DOHH2 (cell line): ENCODE measurements around the gene OBP2B.
"Not testable (repeated sequence)": the region's sequence is repeated elsewhere in the genome, so short reads cannot be mapped to it uniquely, and the experiment has no call there.

Experiments used
- H3F3A ChIP-seq: fragments of 200-600 bp; sonication (generic), shearing (Covaris generic); 2 replicates; pipeline ENCODE4 v1.6.0; 2016; ENCODE audit warnings: antibody characterized with exemption, mild to moderate bottlenecking; ENCODE audit not compliant: control insufficient read depth, insufficient read depth
- H3K27ac ChIP-seq: fragments of 200-600 bp; sonication (generic); 2 replicates; pipeline ENCODE4 v1.5.1; 2014; ENCODE audit warnings: low read depth, mild to moderate bottlenecking, low read length, moderate library complexity
- H3K27me3 ChIP-seq: fragments of 200-600 bp; sonication (generic); 2 replicates; pipeline ENCODE4 v1.6.1; 2014; ENCODE audit warnings: mild to moderate bottlenecking, low read length, mixed read lengths; ENCODE audit not compliant: control insufficient read depth
- H3K36me3 ChIP-seq: fragments of 200-600 bp; sonication (generic); 2 replicates; pipeline ENCODE4 v1.6.1; 2014; ENCODE audit warnings: mild to moderate bottlenecking, low read length, moderate library complexity, mixed read lengths; ENCODE audit not compliant: control insufficient read depth
- H3K4me1 ChIP-seq: fragments of 200-600 bp; sonication (generic); 2 replicates; pipeline ENCODE4 v1.6.1; 2014; ENCODE audit warnings: mild to moderate bottlenecking, low read length, mixed read lengths; ENCODE audit not compliant: control insufficient read depth
- H3K4me2 ChIP-seq: fragments of 200-600 bp; sonication (generic); 2 replicates; pipeline ENCODE4 v1.6.0; 2014; ENCODE audit warnings: mild to moderate bottlenecking, low read length, moderate library complexity
- H3K4me3 ChIP-seq: fragments of 200-600 bp; sonication (generic); 2 replicates; pipeline ENCODE4 v1.5.1; 2014; ENCODE audit warnings: mild to moderate bottlenecking, low read length, mixed read lengths
- H3K79me2 ChIP-seq: fragments of 200-600 bp; sonication (generic); 2 replicates; pipeline ENCODE4 v1.6.1; 2014; ENCODE audit warnings: mild to moderate bottlenecking, low read length, mixed read lengths; ENCODE audit not compliant: control insufficient read depth
- H3K9me2 ChIP-seq: fragments of 200-600 bp; sonication (generic); replicated peaks from 2 replicates; pipeline ENCODE4 v1.6.1; 2014; ENCODE audit warnings: mild to moderate bottlenecking, low read length, mixed read lengths; ENCODE audit not compliant: control insufficient read depth
- H3K9me3 ChIP-seq: fragments of 200-600 bp; sonication (generic); 2 replicates; pipeline ENCODE4 v1.6.1; 2014; ENCODE audit warnings: antibody characterized with exemption, low read length, mixed read lengths; ENCODE audit not compliant: control insufficient read depth, insufficient read depth
- H4K20me1 ChIP-seq: fragments of 200-600 bp; sonication (generic); 2 replicates; pipeline ENCODE4 v1.6.0; 2014; ENCODE audit warnings: low read depth, mild to moderate bottlenecking, antibody characterized with exemption, low read length, moderate library complexity; ENCODE audit not compliant: control insufficient read depth, insufficient read depth
- CTCF ChIP-seq: fragments of 200-600 bp; sonication (generic); IDR thresholded peaks from one replicate; pipeline ENCODE4 v1.5.1; 2014; ENCODE audit warnings: antibody characterized with exemption, mild to moderate bottlenecking, low read depth, low read length; ENCODE audit not compliant: poor library complexity, severe bottlenecking
- EZH2phosphoT487 ChIP-seq: fragments of 200-600 bp; sonication (generic); IDR thresholded peaks from 2 replicates; pipeline ENCODE4 v1.6.1; 2017; ENCODE audit warnings: borderline replicate concordance, mild to moderate bottlenecking, antibody characterized with exemption, low read length, moderate library complexity, mixed read lengths

OBP2B gene

GRCh38 chr9:133226219-133227171, 17.4 kb upstream of the OBP2B start:
- Histone ChIP-seq H3K79me2 (no peaks in the 10 kb centered on the region), H3K9me2 (no peaks in the 10 kb centered on the region), H3K27ac (no peak overlapping the region), H3K4me2 (no peak overlapping the region), H3K4me3 (no peak overlapping the region), H3K36me3 (no peaks in the 10 kb centered on the region), H3K27me3 (peaks cover 8% of the 10 kb centered on the region; the same call in 1 of the 2 replicates), H4K20me1 (no peaks in the 10 kb centered on the region), H3F3A (no peaks in the 10 kb centered on the region), H3K4me1 (no peaks in the 10 kb centered on the region), H3K9me3 (no peaks in the 10 kb centered on the region)
- TF ChIP-seq CTCF (no peak), EZH2phosphoT487 (no peak)

- no peak overlapping the region for H3K27ac ChIP-seq
- H3K4me1 ChIP-seq = no peaks in the 10 kb centered on the region
- H3K27me3 ChIP-seq = peaks cover 8% of the 10 kb centered on the region; the same call in 1 of the 2 replicates
- no peaks in the 10 kb centered on the region for H3F3A ChIP-seq
- H3K9me2 ChIP-seq = no peaks in the 10 kb centered on the region
- no peaks in the 10 kb centered on the region for H4K20me1 ChIP-seq
- H3K9me3 ChIP-seq = no peaks in the 10 kb centered on the region
- H3K79me2 ChIP-seq = no peaks in the 10 kb centered on the region
- H3K36me3 ChIP-seq = no peaks in the 10 kb centered on the region
- no peak overlapping the region for H3K4me2 ChIP-seq
- TF ChIP-seq CTCF (no peak), EZH2phosphoT487 (no peak)
- no peak overlapping the region for H3K4me3 ChIP-seq
These were observed 16.3 kb upstream of the OBP2B start for GRCh38 chr9:133225171-133226011.

- no peaks in the 10 kb centered on the region for H3F3A ChIP-seq
- H3K27ac ChIP-seq = no peak overlapping the region
- H4K20me1 ChIP-seq = no peaks in the 10 kb centered on the region
- no peak overlapping the region for H3K4me2 ChIP-seq
- no peaks in the 10 kb centered on the region for H3K79me2 ChIP-seq
- H3K4me1 ChIP-seq = no peaks in the 10 kb centered on the region
- H3K4me3 ChIP-seq = no peak overlapping the region
- no peaks in the 10 kb centered on the region for H3K36me3 ChIP-seq
- no peaks in the 10 kb centered on the region for H3K9me3 ChIP-seq
- H3K27me3 ChIP-seq = peaks cover 8% of the 10 kb centered on the region; the same call in 1 of the 2 replicates
- TF ChIP-seq EZH2phosphoT487 = no peak
- TF ChIP-seq CTCF = no peak
- H3K9me2 ChIP-seq = no peaks in the 10 kb centered on the region
These were observed 15.7 kb upstream of the OBP2B start for GRCh38 chr9:133224762-133225161.

- H3K4me2 ChIP-seq, H3K9me3 ChIP-seq, H3K27ac ChIP-seq, H3F3A ChIP-seq, H3K79me2 ChIP-seq, H3K27me3 ChIP-seq, H3K4me3 ChIP-seq, H3K36me3 ChIP-seq, H3K9me2 ChIP-seq, H3K4me1 ChIP-seq, H4K20me1 ChIP-seq: not testable (repeated sequence)
These were observed 14.2 kb upstream of the OBP2B start for GRCh38 chr9:133223159-133223756.

GRCh38 chr9:133221994-133222393, 12.9 kb upstream of the OBP2B start:
- not testable (repeated sequence) for H3F3A ChIP-seq, H3K79me2 ChIP-seq, H3K27ac ChIP-seq, H3K4me2 ChIP-seq, H3K9me3 ChIP-seq, H3K27me3 ChIP-seq, H4K20me1 ChIP-seq, H3K4me3 ChIP-seq, H3K4me1 ChIP-seq, H3K9me2 ChIP-seq, H3K36me3 ChIP-seq
